ENCODE results near the gene RASA1. TPM values are rescaled to one million over a fixed set of nuclear protein-coding genes. Genes with fewer than 3 reads are reported as not detected.

RASA1 gene
- total RNA-seq, 4 donors from 2014 or later = 33.0 to 62.2 (median 46.6) TPM

- TF ChIP-seq CTCF (IDR thresholded peaks at IDR 0.05; ENCODE audit: low read depth) = no peak
Measured at GRCh38 chr5:87433945-87434344, 166.3 kb downstream of the RASA1 start.

- no peak for TF ChIP-seq CTCF (IDR thresholded peaks at IDR 0.05; ENCODE audit: low read depth)
Measured at GRCh38 chr5:87434461-87434860, 166.8 kb downstream of the RASA1 start.

DNA sequence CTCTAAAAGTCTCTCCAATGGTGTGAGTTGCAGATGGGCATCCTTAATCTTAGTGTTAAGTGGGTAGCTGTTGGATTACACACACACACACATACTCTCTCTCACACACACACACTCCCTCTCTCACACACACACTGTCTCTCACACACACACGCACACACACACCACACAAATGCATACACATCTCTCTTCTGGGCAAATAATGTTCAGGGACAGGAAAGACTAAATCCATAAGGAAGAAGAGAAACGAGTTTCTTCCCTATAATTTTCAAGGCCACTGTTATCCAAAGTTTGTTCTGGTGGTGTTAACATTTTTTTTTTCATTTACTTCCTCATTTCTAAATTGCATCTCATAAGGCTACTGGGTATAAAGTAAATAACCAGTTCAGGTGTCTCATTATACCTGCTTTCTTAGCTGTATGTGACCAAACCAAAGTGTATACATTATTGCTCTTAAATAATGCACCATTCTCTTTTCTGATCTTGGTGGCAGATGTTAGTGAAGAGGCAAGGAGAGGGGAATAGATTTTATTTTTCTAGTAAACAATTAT, 167.5 kb downstream of the RASA1 start:
- TF ChIP-seq CTCF (IDR thresholded peaks at IDR 0.05; ENCODE audit: low read depth) = no peak

DNA sequence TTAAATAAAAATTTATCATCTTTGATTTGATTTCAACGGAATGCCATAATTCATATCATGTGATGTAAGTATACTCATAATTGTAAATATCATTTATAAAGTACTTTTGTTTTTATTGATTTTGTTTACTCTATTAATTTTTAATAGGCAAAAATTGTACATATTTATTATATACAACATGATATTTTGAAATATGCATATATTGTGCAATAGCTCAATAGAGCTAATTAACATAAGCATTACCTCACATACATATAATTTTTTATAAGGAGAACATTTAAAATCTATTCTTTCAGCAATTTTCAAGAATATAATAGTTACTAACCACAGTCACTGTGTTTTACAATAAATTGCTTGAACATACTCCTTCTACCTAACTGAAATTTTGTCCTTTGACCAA, 170.0 kb downstream of the RASA1 start:
- TF ChIP-seq CTCF (IDR thresholded peaks at IDR 0.05; ENCODE audit: low read depth) = no peak

DNA sequence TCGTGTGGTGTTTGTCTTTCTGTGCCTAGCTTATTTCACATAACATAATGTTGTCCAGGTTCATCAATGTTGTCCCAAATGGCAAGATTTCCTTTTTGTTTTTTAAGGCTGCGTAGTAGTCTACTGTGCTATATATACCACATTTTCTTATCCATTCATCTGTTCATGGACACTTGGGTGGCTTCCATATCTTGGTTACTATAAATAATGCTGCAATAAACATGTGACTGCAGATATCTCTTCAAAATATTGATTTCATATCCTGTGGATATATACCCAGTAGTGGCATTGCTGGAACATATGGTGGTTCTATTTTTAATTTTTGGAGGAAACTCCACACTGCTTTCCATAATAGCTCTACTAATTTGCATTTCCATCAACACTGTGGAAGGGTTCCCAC, 170.5 kb downstream of the RASA1 start:
- TF ChIP-seq CTCF (IDR thresholded peaks at IDR 0.05; ENCODE audit: low read depth) = no peak

Small RNAs within 50 kb of the gene (small RNA-seq; reads per million reads assigned to genes)
- gene RN7SL629P = not detected
- not detected for gene RNU6-606P
- not detected for gene RNU6-727P

Other genes starting within 250 kb of the RASA1 start
- gene CCNH, start 145.0 kb downstream of the RASA1 start, total RNA-seq = 100 to 1,000 TPM; 142 to 294 (median 170) TPM